SK-N-SH (cell line): ENCODE results near the gene ARAP1. TPM values are rescaled to one million over a fixed set of nuclear protein-coding genes. Genes with fewer than 3 reads are reported as not detected.

ENCODE experiments used
- CTCF ChIA-PET: fragments of 300-600, 350-600 bp; formaldehyde crosslinking; extraction: SDS; loops from one replicate; lab custom pipeline; 2021; lab: Yijun Ruan, JAX
- POLR2A ChIA-PET: fragments of 350-600 bp; sonication (Branson Sonifier 250); formaldehyde crosslinking; extraction: SDS; loops from one replicate; lab custom pipeline; 2020; ENCODE audit warnings: antibody characterized with exemption, inconsistent platforms; lab: Yijun Ruan, JAX
- DNase-seq: peaks from one replicate; pipeline ENCODE4 v3.0.0; 2012
- H2AFZ ChIP-seq: fragments of 200-600 bp; sonication (generic); 2 replicates; pipeline ENCODE4 v1.8.1; 2016; ENCODE audit warnings: antibody characterized with exemption, mild to moderate bottlenecking, low read depth
- H3F3A ChIP-seq: fragments of 200-600 bp; sonication (generic); replicated peaks from 2 replicates; pipeline ENCODE3; 2016; ENCODE audit warnings: antibody characterized with exemption, mild to moderate bottlenecking; ENCODE audit not compliant: insufficient read depth
- H3K27ac ChIP-seq, 2 experiments: fragments of 200-500 bp in 1 of 2; fragments of 200-600 bp in 1 of 2; sonication (Bioruptor generic) in 1 of 2; sonication (generic), shearing (Covaris generic) in 1 of 2; 2 replicates each; pipeline versions ENCODE4 v1.5.1 to v1.6.1; 2014 to 2016; ENCODE audit warnings: low read depth in 2 of 2, inconsistent platforms in 1 of 2, low read length in 1 of 2, mild to moderate bottlenecking in 1 of 2, mixed read lengths in 1 of 2
- H3K27me3 ChIP-seq: fragments of 200-600 bp; sonication (generic), shearing (Covaris generic); 2 replicates; pipeline ENCODE4 v1.6.1; 2016; ENCODE audit warnings: mixed run types; ENCODE audit not compliant: insufficient read depth
- H3K36me3 ChIP-seq, 2 experiments: fragments of 200-500 bp in 1 of 2; fragments of 200-600 bp in 1 of 2; sonication (Bioruptor generic) in 1 of 2; sonication (generic) in 1 of 2; replicated peaks in 1 of 2; 2 replicates each; pipeline versions ENCODE3 to v1.5.1; 2014 to 2016; ENCODE audit warnings: low read length in 1 of 2, mild to moderate bottlenecking in 1 of 2; ENCODE audit not compliant: insufficient read depth in 2 of 2, control insufficient read depth in 1 of 2
- H3K4me1 ChIP-seq, 2 experiments: fragments of 200-500 bp in 1 of 2; fragments of 200-600 bp in 1 of 2; sonication (Bioruptor generic) in 1 of 2; sonication (generic), shearing (Covaris generic) in 1 of 2; 2 replicates each; pipeline versions ENCODE4 v1.5.1 to v1.6.1; 2014 to 2016; ENCODE audit warnings: low read depth in 1 of 2, low read length in 1 of 2, mixed run types in 1 of 2; ENCODE audit not compliant: insufficient read depth in 2 of 2, control insufficient read depth in 1 of 2
- H3K4me2 ChIP-seq: fragments of 200-600 bp; sonication (generic), shearing (Covaris generic); 2 replicates; pipeline ENCODE4 v1.6.1; 2017; ENCODE audit warnings: mixed run types
- H3K4me3 ChIP-seq, 2 experiments: fragments of 200-500 bp in 1 of 2; fragments of 200-600 bp in 1 of 2; sonication (Bioruptor generic) in 1 of 2; sonication (generic), shearing (Covaris generic) in 1 of 2; 2 replicates each; pipeline versions ENCODE4 v1.5.1 to v1.8.1; 2014 to 2016; ENCODE audit warnings: low read depth in 2 of 2, inconsistent platforms in 1 of 2, low read length in 1 of 2, mild to moderate bottlenecking in 1 of 2, mixed read lengths in 1 of 2, moderate library complexity in 1 of 2
- H3K79me2 ChIP-seq: fragments of 200-600 bp; sonication (generic); 2 replicates; pipeline ENCODE4 v1.8.1; 2017; ENCODE audit warnings: mild to moderate bottlenecking; ENCODE audit not compliant: insufficient read depth
- H3K9ac ChIP-seq: fragments of 200-600 bp; sonication (generic); 2 replicates; pipeline ENCODE4 v1.6.1; 2017; ENCODE audit warnings: mixed run types
- H3K9me2 ChIP-seq: fragments of 200-600 bp; sonication (generic); 2 replicates; pipeline ENCODE4 v1.6.1; 2017; ENCODE audit warnings: mixed run types
- H3K9me3 ChIP-seq: fragments of 200-600 bp; sonication (generic); 2 replicates; pipeline ENCODE4 v1.6.1; 2017; ENCODE audit warnings: mixed run types, mild to moderate bottlenecking, moderate library complexity
- H4K20me1 ChIP-seq: fragments of 200-600 bp; sonication (generic); 2 replicates; pipeline ENCODE4 v1.6.1; 2017; ENCODE audit warnings: mild to moderate bottlenecking, mixed run types; ENCODE audit not compliant: insufficient read depth
- ELF1 ChIP-seq: IDR thresholded peaks from 2 replicates; pipeline ENCODE4 v1.4.0; 2012
- EZH2phosphoT487 ChIP-seq: fragments of 200-600 bp; sonication (generic); IDR thresholded peaks from 2 replicates; pipeline ENCODE4 v1.6.1; 2017; ENCODE audit warnings: low read depth, mixed run types, mild to moderate bottlenecking, antibody characterized with exemption, moderate library complexity, borderline replicate concordance
- NFIC ChIP-seq: IDR thresholded peaks from 2 replicates; pipeline ENCODE4 v1.4.0; 2012; ENCODE audit warnings: borderline replicate concordance
- POLR2AphosphoS5 ChIP-seq: IDR thresholded peaks from 2 replicates; pipeline ENCODE4 v1.6.1; 2012; ENCODE audit warnings: low read depth, low read length
- REST ChIP-seq: IDR thresholded peaks from 2 replicates; pipeline ENCODE4 v1.6.1; 2012; ENCODE audit warnings: mild to moderate bottlenecking, low read depth, low read length, moderate library complexity
- RXRA ChIP-seq: IDR thresholded peaks from 2 replicates; pipeline ENCODE4 v1.4.0; 2012; ENCODE audit warnings: low read depth, mild to moderate bottlenecking, borderline replicate concordance
- SIN3A ChIP-seq: IDR thresholded peaks from 2 replicates; pipeline ENCODE4 v1.6.1; 2012; ENCODE audit warnings: low read depth, mild to moderate bottlenecking, low read length, moderate library complexity, borderline replicate concordance
- SMC3 ChIP-seq: IDR thresholded peaks from 2 replicates; pipeline ENCODE4 v1.6.1; 2012; ENCODE audit warnings: low read depth, low read length, improper control_type of control experiment
- TEAD4 ChIP-seq: IDR thresholded peaks from 2 replicates; pipeline ENCODE4 v1.4.0; 2012; ENCODE audit warnings: mild to moderate bottlenecking, borderline replicate concordance; ENCODE audit not compliant: insufficient read depth
- YY1 ChIP-seq: IDR thresholded peaks from 2 replicates; pipeline ENCODE4 v1.4.0; 2012; ENCODE audit warnings: low read depth, mild to moderate bottlenecking
- WGBS: methylation state at CpG from one replicate; pipeline ENCODE4 v1.1.6; 2017; ENCODE audit warnings: low lambda C conversion rate; 5-methylcytosine and 5-hydroxymethylcytosine counted together
- polyA plus RNA-seq, 3 experiments: library from polyadenylated mRNA; depleted of rRNA; stranded (reverse); fragments of >200 nt; gene quantifications; 2 replicates each; pipeline ENCODE4 v1.2.3, GENCODE V29; 2012
- TF ChIP-seq, protein P1 (sequence below): IDR thresholded peaks from 2 replicates; pipeline ENCODE4 v1.4.0; 2012; ENCODE audit warnings: low read depth
- TF ChIP-seq, protein P2 (sequence below): IDR thresholded peaks from 2 replicates; pipeline ENCODE4; 2012
- TF ChIP-seq, protein P3 (sequence below): IDR thresholded peaks from 2 replicates; pipeline ENCODE4 v1.4.0; 2012; ENCODE audit warnings: low read depth, borderline replicate concordance
- TF ChIP-seq, protein P4 (sequence below): fragments of 200-600 bp; sonication (generic); IDR thresholded peaks from 2 replicates; pipeline ENCODE4 v1.6.1; 2017; ENCODE audit warnings: antibody characterized with exemption, mild to moderate bottlenecking, moderate library complexity

ARAP1 gene
- polyA plus RNA-seq, 1 of the 3 experiments (the other 2 are of a cell fraction): 56.6 TPM

DNA sequence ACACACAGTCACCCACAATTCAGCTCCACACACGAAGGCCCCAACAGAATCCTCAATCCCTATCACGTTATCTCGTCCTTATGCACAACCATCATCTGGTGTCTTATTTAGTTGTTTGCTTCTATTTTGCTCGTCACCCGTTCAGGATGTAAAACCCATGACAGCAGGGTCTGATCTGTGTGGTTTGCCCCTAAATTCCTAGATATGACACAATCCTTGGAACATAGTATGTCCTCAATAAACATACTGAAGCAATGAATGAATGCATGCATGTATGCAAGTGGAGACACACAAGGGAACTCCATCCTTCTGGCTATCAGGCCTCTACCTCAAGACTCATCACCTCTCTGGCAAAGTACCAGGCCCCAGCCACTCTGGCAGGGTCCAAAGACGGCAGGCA lies 21.5 kb upstream of the ARAP1 start:
- no peaks in the 10 kb centered on the region for H3K79me2 ChIP-seq
- peaks cover 3% of the 10 kb centered on the region for H3F3A ChIP-seq
- no peak overlapping the region for H2AFZ ChIP-seq
- H3K9ac ChIP-seq: no peak overlapping the region
- POLR2A ChIA-PET: no interaction called here
- H3K4me1 ChIP-seq: peaks cover 26 to 70% of the 10 kb centered on the region in 2 experiments
- CTCF ChIA-PET: interaction anchor here (0.6 to 2.0 kb wide), 3 partner anchors 9 to 89 kb away, joined by 3 to 14 read pairs (median 4); no protein-coding TSS in a partner anchor
- TF ChIP-seq, protein P1, sequence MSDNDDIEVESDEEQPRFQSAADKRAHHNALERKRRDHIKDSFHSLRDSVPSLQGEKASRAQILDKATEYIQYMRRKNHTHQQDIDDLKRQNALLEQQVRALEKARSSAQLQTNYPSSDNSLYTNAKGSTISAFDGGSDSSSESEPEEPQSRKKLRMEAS: no peak
- TF ChIP-seq RXRA: no peak
- TF ChIP-seq, protein P2, sequence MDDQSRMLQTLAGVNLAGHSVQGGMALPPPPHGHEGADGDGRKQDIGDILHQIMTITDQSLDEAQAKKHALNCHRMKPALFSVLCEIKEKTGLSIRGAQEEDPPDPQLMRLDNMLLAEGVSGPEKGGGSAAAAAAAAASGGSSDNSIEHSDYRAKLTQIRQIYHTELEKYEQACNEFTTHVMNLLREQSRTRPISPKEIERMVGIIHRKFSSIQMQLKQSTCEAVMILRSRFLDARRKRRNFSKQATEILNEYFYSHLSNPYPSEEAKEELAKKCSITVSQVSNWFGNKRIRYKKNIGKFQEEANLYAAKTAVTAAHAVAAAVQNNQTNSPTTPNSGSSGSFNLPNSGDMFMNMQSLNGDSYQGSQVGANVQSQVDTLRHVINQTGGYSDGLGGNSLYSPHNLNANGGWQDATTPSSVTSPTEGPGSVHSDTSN: no peak
- no peak for TF ChIP-seq EZH2phosphoT487
- TF ChIP-seq, protein P3, sequence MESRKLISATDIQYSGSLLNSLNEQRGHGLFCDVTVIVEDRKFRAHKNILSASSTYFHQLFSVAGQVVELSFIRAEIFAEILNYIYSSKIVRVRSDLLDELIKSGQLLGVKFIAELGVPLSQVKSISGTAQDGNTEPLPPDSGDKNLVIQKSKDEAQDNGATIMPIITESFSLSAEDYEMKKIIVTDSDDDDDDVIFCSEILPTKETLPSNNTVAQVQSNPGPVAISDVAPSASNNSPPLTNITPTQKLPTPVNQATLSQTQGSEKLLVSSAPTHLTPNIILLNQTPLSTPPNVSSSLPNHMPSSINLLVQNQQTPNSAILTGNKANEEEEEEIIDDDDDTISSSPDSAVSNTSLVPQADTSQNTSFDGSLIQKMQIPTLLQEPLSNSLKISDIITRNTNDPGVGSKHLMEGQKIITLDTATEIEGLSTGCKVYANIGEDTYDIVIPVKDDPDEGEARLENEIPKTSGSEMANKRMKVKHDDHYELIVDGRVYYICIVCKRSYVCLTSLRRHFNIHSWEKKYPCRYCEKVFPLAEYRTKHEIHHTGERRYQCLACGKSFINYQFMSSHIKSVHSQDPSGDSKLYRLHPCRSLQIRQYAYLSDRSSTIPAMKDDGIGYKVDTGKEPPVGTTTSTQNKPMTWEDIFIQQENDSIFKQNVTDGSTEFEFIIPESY: no peak
- no peak for TF ChIP-seq SMC3
- TF ChIP-seq POLR2AphosphoS5: no peak
- no peak for TF ChIP-seq SIN3A
- TF ChIP-seq TEAD4: no peak
- TF ChIP-seq, protein P4, sequence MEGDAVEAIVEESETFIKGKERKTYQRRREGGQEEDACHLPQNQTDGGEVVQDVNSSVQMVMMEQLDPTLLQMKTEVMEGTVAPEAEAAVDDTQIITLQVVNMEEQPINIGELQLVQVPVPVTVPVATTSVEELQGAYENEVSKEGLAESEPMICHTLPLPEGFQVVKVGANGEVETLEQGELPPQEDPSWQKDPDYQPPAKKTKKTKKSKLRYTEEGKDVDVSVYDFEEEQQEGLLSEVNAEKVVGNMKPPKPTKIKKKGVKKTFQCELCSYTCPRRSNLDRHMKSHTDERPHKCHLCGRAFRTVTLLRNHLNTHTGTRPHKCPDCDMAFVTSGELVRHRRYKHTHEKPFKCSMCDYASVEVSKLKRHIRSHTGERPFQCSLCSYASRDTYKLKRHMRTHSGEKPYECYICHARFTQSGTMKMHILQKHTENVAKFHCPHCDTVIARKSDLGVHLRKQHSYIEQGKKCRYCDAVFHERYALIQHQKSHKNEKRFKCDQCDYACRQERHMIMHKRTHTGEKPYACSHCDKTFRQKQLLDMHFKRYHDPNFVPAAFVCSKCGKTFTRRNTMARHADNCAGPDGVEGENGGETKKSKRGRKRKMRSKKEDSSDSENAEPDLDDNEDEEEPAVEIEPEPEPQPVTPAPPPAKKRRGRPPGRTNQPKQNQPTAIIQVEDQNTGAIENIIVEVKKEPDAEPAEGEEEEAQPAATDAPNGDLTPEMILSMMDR: no peak
- no peak for TF ChIP-seq ELF1
- no peak for TF ChIP-seq YY1
- TF ChIP-seq REST: no peak
- no peak for TF ChIP-seq NFIC
- H3K36me3 ChIP-seq: no peaks in the 10 kb centered on the region
- 65% methylated on average over 6 of the region's 6 CpGs for WGBS
- H3K27me3 ChIP-seq: no peaks in the 10 kb centered on the region
- no peak overlapping the region; a peak in 1 of 4 replicates for H3K4me3 ChIP-seq
- peak overlapping the region; percentile 57; the same call in 1 of the 2 replicates for H3K4me2 ChIP-seq
- H4K20me1 ChIP-seq: no peaks in the 10 kb centered on the region
- H3K9me2 ChIP-seq: no peaks in the 10 kb centered on the region
- H3K27ac ChIP-seq: peak overlapping the region; percentile 52 to 90; a peak in 3 of 4 replicates
- H3K9me3 ChIP-seq: no peaks in the 10 kb centered on the region
- DNase-seq: no peak
